Esophagus muscularis mucosa (tissue), 4 donors: Measurements from ENCODE around the gene LGALS9B. TPM values are rescaled to one million over a fixed set of nuclear protein-coding genes. Genes with fewer than 3 reads are reported as not detected.
"Not testable (repeated sequence)": the region's sequence is repeated elsewhere in the genome, so short reads cannot be mapped to it uniquely, and the experiment has no call there.

Experiments
- DNase-seq: peaks from one replicate; pipeline ENCODE4 v3.0.0-alpha.2; 2017; ENCODE audit errors: extremely low spot score
- H3K27ac ChIP-seq, 4 donors: fragments of 200-600 bp; sonication (generic); replicated peaks in 1 of 4; 1 replicate in 3 of 4; 2 replicates in 1 of 4; pipeline ENCODE4 v1.5.1; 2016 to 2019; ENCODE audit warnings: mild to moderate bottlenecking in 1 of 4
- H3K27me3 ChIP-seq, 4 donors: fragments of 200-600 bp; sonication (generic); one replicate each; pipeline versions ENCODE4 v1.5.1 to v1.6.0; 2016 to 2019
- H3K36me3 ChIP-seq, 4 donors: fragments of 200-600 bp; sonication (generic); one replicate each; pipeline ENCODE4 v1.5.1; 2016 to 2019
- H3K4me1 ChIP-seq, 4 donors: fragments of 200-600 bp; sonication (generic); one replicate each; pipeline ENCODE4 v1.5.1; 2016 to 2019
- H3K4me3 ChIP-seq, 4 donors: fragments of 200-600 bp; sonication (generic); 1 replicate in 2 of 4; 2 replicates in 2 of 4; pipeline ENCODE4 v1.5.1; 2016 to 2019; ENCODE audit warnings: mild to moderate bottlenecking in 4 of 4, moderate library complexity in 1 of 4
- H3K9me3 ChIP-seq, 4 donors: fragments of 200-600 bp; sonication (generic); 1 replicate in 3 of 4; 2 replicates in 1 of 4; pipeline ENCODE4 v1.5.1; 2016 to 2019
- WGBS: methylation state at CpG from one replicate; pipeline ENCODE4 v1.1.5; 2018; 5-methylcytosine and 5-hydroxymethylcytosine counted together
- intact Hi-C: fragments of 100-400 bp; cut with DNase I; formaldehyde crosslinking; loops from one replicate; pipeline ENCODE4 v1.15.1; 2023
- total RNA-seq, 4 donors: library from RNA; depleted of rRNA; stranded (reverse); fragments of >200 nt; gene quantifications; one replicate each; pipeline versions ENCODE4 v1.1.0 to v1.2.1, GENCODE V29; 2016
- TF ChIP-seq, protein P1 (sequence below), 3 experiments: fragments of 200-600 bp in 2 of 3; fragments of 450-650 bp in 1 of 3; sonication (generic) in 2 of 3; IDR thresholded peaks; one replicate each; pipeline ENCODE4 v1.5.1; 2017 to 2019; ENCODE audit warnings: antibody characterized with exemption in 3 of 3, mild to moderate bottlenecking in 2 of 3, moderate library complexity in 1 of 3

LGALS9B gene
- total RNA-seq, 4 donors from 2014 or later = not detected

DNA sequence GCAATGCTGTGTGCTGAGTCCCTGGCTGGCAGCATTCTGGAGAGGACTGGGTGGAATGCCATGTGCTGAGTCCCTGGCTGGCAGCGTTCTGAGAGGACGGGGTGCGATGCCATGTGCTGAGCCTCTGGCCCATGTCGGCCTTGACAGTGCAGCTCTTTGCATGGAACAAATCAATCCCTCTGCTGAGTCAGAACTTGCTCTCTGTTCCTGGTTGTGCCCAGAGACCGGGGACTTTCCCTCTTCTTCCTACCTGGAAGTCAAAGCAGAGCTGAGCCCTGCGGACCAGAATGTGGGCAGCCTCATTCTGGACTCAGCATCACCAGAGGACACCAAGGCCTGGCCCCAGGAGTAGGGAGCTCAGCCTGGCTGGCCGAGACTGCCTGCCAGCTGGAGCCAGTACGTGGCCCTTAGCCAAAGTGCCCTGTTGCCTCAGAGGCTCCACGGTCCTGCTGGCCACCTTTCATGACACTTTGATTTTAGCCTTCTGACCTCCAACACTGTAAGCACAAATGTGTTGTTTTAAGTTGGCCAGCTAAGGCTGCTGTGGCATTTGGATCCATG, 2.4 kb downstream of the LGALS9B start:
- H3K9me3 ChIP-seq, H3K36me3 ChIP-seq, DNase-seq, H3K27ac ChIP-seq, H3K27me3 ChIP-seq, H3K4me3 ChIP-seq, H3K4me1 ChIP-seq, intact Hi-C loops: not testable (repeated sequence)
- WGBS = no CpG with 5 or more reads among the region's 9 CpGs

DNA sequence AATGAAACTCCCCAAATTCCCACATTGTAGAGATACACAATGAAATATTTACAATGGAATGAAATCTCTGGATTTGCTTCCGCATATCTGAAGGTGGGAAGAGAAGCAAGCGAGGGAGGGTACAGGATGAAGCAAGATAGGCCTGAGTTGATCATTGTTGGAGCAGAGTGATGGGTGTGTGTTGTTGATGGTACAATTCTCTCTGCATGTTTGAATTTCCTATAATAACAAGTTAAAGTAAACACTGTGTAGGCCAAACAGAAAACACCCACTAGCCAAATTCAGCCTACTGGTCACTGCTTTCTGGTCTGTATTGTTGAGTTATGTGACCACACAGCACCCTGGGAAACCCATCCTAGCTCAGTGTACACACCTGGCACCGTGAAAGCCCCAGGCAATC, 5.2 kb downstream of the LGALS9B start:
- DNase-seq, intact Hi-C loops, H3K4me3 ChIP-seq, H3K4me1 ChIP-seq, H3K27ac ChIP-seq, H3K27me3 ChIP-seq, H3K9me3 ChIP-seq, H3K36me3 ChIP-seq: not testable (repeated sequence)
- no CpG with 5 or more reads among the region's 3 CpGs for WGBS

DNA sequence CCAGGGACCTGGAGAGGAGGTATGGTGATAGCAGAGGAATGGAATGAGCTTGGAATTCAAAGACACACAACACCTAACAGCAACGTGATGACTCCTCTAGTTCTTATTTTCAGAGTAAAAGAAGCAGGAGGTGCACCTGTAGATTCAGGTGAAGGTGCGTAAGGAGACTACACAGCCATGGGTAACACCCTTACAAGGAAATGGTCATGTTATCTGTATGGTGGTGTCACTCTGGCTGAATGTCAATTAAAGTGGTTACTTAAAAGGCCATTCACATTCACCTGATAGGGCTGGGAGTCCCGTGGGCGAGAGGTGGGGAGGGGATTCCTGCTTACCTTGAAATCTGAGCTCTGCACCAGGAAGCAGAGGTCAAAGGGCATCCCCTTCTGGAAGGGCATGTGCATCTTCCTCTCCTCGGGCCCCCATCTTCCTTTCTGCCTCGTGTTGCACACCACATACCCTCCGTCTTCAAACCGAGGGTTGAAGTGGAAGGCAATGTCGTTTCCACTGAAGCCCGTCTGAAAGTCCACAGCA, 9.4 kb downstream of the LGALS9B start:
- H3K4me1 ChIP-seq, intact Hi-C loops, H3K27ac ChIP-seq, H3K9me3 ChIP-seq, H3K36me3 ChIP-seq, H3K4me3 ChIP-seq, H3K27me3 ChIP-seq, DNase-seq: not testable (repeated sequence)
- 85% methylated on average over 6 of the region's 10 CpGs for WGBS

DNA sequence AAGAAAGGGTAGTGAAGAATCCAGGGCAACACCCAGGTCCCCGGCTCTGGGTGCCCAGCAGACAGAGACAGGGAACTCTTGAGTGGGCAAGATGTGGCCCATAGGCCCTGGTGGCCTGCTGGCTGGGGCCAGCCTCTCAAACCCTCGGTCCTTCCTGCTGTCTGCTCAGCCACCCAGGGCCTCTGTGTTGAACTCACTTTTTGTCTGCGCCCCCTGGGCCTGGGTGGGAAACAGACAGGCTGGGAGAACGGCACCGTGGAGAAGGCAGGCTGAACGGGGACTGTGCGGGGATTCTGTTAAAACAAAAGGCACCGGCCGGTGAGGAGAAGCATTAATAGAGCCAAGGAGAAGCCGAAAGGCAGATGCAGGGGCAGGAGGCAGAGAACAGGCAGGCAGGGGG, 12.2 kb downstream of the LGALS9B start:
- H3K27ac ChIP-seq, H3K27me3 ChIP-seq, H3K4me1 ChIP-seq, H3K4me3 ChIP-seq, H3K9me3 ChIP-seq, H3K36me3 ChIP-seq, intact Hi-C loops, DNase-seq: not testable (repeated sequence)
- no CpG with 5 or more reads among the region's 10 CpGs for WGBS

DNA sequence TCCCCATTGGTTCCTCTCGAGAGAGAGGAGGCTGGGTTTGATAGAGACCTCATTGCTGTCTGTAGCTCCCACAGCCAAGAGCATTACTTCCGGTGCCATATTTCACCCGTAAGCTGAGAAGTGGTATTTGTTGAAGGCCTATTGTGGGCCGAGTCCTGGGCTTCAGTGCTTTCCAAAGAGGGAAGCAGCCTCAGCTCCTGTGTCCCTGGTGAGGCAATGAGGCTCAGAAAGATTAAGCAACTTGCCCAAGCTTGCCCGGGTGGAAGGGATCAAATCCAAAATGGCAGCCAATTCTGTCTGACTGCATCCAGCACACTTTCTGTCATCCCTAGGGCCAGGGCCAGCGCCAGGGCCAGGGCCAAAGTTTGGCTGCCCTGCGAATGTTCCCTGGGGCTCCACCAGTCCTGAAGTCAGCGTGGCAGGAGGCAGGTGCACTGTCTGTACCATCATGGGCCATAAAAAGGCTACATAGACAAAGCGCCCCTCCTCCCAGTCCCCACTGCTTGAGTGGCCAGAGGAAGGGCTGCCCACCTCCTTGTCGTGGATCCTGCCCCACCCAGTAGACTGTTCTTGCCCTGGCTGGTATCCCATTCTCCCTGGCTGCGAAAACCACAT, 13.4 kb downstream of the LGALS9B start:
- H3K36me3 ChIP-seq, H3K27me3 ChIP-seq, H3K9me3 ChIP-seq, H3K4me3 ChIP-seq, H3K27ac ChIP-seq, DNase-seq, H3K4me1 ChIP-seq, intact Hi-C loops: not testable (repeated sequence)
- 100% methylated on average over 1 of the region's 11 CpGs for WGBS

DNA sequence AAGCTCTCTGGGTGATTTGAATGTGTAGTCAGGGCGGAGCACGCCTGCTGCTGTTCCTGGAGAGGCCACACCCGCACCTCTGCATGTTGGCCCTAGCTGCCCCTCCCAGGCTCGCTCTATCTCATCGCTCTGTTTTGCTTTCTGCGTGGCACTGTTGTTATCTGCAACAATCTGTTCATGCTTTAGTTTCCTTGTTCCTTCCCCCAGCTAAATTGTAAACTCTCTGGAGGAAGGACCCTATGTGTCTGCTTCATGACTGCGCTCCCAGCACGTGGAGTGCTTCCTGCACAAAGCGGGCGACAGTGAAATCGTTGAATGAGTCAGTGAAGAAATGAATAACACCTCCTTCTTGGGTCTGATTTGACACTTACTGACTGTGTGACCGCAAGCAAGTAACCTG, 16.5 kb downstream of the LGALS9B start:
- H3K4me3 ChIP-seq, H3K4me1 ChIP-seq, H3K27ac ChIP-seq, H3K9me3 ChIP-seq, H3K36me3 ChIP-seq, DNase-seq, H3K27me3 ChIP-seq, intact Hi-C loops: not testable (repeated sequence)
- 52% methylated on average over 2 of the region's 12 CpGs for WGBS

DNA sequence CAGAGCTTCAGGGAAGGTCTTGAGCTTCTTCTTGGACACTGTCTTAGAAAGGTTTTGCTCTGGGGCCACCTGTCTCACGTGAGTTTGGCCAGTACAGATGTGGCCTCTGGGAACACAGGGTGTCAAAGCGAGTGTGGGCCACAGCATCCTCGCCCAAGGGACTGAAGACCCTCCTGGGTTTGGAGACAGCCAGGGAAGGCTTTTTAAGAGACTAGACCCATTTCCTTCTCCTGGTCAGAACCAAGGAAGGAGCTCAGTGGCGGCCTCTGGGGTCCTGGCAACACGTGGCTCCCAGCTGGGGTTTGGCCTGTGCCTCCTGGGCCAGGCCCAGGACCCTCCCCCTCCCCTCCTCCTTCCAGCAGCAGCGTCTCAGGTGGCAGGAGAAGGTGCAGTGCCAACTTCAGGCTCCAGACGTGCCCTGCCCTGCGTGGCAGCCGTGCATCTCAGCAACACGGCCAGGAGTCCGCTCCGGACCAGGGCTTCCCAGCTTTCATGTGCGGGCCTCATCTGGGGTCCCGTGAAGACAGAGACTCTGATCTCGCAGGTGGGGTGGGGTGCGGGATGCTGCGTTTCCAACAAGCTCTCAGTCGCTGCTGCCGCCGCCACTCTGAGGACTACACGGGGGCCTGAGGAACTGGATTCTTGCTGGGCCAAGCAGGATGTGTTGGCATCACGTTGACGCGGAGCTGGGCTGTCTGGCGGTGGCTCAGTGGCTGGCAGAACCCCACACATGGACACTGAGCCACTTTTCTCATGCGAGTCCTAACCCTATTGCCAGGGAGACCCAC, 19.6 kb downstream of the LGALS9B start:
- H3K36me3 ChIP-seq, H3K27ac ChIP-seq, intact Hi-C loops, H3K4me3 ChIP-seq, H3K4me1 ChIP-seq, H3K27me3 ChIP-seq, H3K9me3 ChIP-seq: not testable (repeated sequence)
- peak; percentile 50 for DNase-seq
- 88% methylated on average over 20 of the region's 26 CpGs for WGBS

DNA sequence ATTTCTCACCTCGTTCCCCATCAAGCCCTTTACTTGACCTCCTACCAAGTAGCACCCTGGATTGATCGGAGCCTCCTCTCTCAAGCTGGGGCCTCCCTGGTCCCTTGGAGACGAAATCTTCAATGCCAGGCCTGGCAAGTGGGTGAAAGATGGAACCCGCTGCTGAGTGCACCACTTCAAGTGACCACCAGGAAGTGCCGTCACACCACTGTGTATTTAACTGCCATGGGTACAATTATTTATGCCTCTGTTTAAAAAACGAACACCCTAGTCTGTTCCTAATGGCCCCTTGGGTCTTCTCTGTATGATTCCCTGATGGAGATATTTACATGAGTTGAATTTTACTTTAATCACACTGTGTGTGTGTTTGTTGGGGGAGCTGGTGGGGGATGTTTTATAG, 20.4 kb downstream of the LGALS9B start:
- H3K9me3 ChIP-seq = not testable (repeated sequence)

DNA sequence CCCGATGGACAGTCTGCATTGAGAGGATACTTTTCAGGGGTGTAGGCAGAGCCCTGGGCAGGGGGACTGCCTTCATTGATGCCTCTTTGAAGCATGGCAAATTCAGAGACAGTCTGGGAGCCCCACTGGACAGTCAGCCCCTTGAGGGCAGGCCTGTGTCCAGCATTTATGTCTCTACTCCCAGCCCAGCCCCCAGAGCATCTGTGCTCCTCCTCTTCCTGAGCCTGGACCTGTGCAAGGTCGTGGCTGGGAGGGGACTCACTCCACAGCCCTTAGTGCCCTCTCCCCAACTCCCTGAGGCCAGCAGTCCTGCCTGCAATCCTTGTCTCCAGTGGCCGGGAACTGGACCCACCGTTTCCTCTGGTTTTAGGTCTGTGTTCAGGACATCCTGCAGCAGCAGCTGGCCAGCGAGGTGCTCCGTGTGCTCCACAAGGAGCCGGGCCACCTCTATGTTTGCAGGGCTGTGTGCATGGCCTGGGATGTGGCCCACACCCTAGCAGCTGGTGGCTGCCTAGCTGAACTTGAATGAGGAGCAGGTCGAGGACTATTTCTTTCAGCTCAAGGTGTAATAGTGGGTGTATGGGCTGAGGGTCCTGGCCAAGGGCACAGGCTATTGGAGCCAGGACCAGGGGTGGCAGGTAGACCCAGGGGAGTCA, 22.6 kb downstream of the LGALS9B start:
- H3K36me3 ChIP-seq, H3K27ac ChIP-seq, H3K9me3 ChIP-seq, H3K4me3 ChIP-seq, intact Hi-C loops, H3K4me1 ChIP-seq, H3K27me3 ChIP-seq: not testable (repeated sequence)
- peak; percentile 74 for DNase-seq
- no CpG with 5 or more reads among the region's 8 CpGs for WGBS

More for the DNA sequence above, 20.4 kb downstream of the LGALS9B start:
- H3K27ac ChIP-seq, H3K4me3 ChIP-seq, intact Hi-C loops, H3K4me1 ChIP-seq, H3K27me3 ChIP-seq, H3K36me3 ChIP-seq, DNase-seq: not testable (repeated sequence)
- WGBS = 70% methylated on average over 6 of the region's 6 CpGs
- TF ChIP-seq, protein P1, sequence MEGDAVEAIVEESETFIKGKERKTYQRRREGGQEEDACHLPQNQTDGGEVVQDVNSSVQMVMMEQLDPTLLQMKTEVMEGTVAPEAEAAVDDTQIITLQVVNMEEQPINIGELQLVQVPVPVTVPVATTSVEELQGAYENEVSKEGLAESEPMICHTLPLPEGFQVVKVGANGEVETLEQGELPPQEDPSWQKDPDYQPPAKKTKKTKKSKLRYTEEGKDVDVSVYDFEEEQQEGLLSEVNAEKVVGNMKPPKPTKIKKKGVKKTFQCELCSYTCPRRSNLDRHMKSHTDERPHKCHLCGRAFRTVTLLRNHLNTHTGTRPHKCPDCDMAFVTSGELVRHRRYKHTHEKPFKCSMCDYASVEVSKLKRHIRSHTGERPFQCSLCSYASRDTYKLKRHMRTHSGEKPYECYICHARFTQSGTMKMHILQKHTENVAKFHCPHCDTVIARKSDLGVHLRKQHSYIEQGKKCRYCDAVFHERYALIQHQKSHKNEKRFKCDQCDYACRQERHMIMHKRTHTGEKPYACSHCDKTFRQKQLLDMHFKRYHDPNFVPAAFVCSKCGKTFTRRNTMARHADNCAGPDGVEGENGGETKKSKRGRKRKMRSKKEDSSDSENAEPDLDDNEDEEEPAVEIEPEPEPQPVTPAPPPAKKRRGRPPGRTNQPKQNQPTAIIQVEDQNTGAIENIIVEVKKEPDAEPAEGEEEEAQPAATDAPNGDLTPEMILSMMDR (IDR thresholded peaks at IDR 0.05) = peak in 1 of 3 experiments; percentile 4

DNA sequence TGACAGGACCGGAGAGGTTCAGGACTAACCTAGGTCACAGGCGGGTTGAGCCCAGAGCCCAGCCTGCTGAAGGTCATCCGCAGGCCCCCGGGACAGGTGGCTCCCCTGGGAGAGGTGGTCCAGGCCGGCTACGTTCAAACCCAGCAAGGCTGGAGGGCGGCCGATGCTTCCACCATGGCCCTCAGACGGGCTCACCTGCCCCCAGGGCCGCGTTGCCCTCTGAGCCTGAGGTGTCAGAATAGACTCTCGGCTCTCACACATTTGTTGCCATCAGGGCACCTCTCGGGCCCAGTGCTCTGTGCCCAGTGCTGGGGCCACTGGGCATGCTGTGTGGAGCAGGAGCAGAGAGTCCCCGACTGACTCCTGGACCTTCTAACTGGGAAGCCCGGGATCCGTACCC, 23.2 kb downstream of the LGALS9B start:
- H3K4me1 ChIP-seq, H3K4me3 ChIP-seq, intact Hi-C loops, H3K36me3 ChIP-seq, H3K9me3 ChIP-seq, H3K27me3 ChIP-seq, H3K27ac ChIP-seq: not testable (repeated sequence)
- no CpG with 5 or more reads among the region's 16 CpGs for WGBS
- peak; percentile 68 for DNase-seq

DNA sequence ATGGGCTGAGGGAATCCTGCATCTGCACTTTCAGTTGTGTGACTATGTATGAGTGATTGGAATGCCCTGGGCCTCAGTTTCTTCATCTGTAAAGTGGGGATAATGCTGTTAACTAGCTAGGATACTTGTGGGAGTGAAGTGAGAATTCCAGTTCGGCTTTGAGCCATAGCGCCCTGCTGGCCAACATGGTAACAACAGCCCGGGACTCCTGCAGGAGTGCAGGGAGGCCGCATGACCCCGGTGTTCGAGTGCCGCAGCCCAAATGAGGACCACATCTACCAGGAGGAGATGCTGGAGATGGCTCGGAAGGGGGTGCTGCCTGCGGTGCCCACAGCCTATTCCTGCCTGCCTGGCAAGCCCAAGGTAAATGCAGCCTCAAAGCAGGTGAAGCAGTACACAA, 23.7 kb downstream of the LGALS9B start:
- DNase-seq, H3K4me3 ChIP-seq, H3K27me3 ChIP-seq, H3K9me3 ChIP-seq, intact Hi-C loops, H3K36me3 ChIP-seq, H3K4me1 ChIP-seq, H3K27ac ChIP-seq: not testable (repeated sequence)
- 57% methylated on average over 3 of the region's 9 CpGs for WGBS
